Aorta (tissue), 5 donors: ENCODE data around the gene SGCA. TPM values are rescaled to one million over a fixed set of nuclear protein-coding genes. Genes with fewer than 3 reads are reported as not detected.

Experiments
- ATAC-seq: fragments of 200-7000 bp; cut with Tn5 transposase; one replicate; pipeline ENCODE4 v1.9.1; 2022; ENCODE audit warnings: moderate library complexity; ENCODE audit not compliant: low FRiP score
- DNase-seq, 2 donors: peaks; one replicate each; pipeline ENCODE4 v3.0.0-alpha.2; 2020
- H3K27ac ChIP-seq, 2 donors: one replicate each; pipeline ENCODE4 v1.5.1; 2013; ENCODE audit warnings: low read length in 2 of 2, mild to moderate bottlenecking in 2 of 2, moderate library complexity in 2 of 2, control low read depth in 1 of 2, inconsistent platforms in 1 of 2, low read depth in 1 of 2
- H3K27me3 ChIP-seq, 2 donors: one replicate each; pipeline ENCODE4 v1.6.1; 2013; ENCODE audit warnings: control low read depth in 1 of 2, low read length in 1 of 2, mild to moderate bottlenecking in 1 of 2, moderate library complexity in 1 of 2; ENCODE audit not compliant: insufficient read depth in 2 of 2, control insufficient read depth in 1 of 2
- H3K36me3 ChIP-seq, 2 donors: one replicate each; pipeline ENCODE4 v1.6.1; 2013; ENCODE audit warnings: control low read depth in 1 of 2, low read length in 1 of 2, mild to moderate bottlenecking in 1 of 2; ENCODE audit not compliant: insufficient read depth in 2 of 2, control insufficient read depth in 1 of 2
- H3K4me1 ChIP-seq, 2 donors: one replicate each; pipeline ENCODE4 v1.6.1; 2013; ENCODE audit warnings: low read length in 2 of 2, control low read depth in 1 of 2, mild to moderate bottlenecking in 1 of 2, moderate library complexity in 1 of 2; ENCODE audit not compliant: insufficient read depth in 2 of 2, control insufficient read depth in 1 of 2
- H3K4me3 ChIP-seq, 2 donors: one replicate each; pipeline ENCODE4 v1.5.1; 2013; ENCODE audit warnings: low read length in 2 of 2, control low read depth in 1 of 2, mild to moderate bottlenecking in 1 of 2
- H3K9me3 ChIP-seq: one replicate; pipeline ENCODE4 v1.6.1; 2013; ENCODE audit warnings: mild to moderate bottlenecking, low read length; ENCODE audit not compliant: control insufficient read depth
- WGBS, 2 donors: extraction: QIAGEN DNeasy Blood & Tissue Kit; methylation state at CpG; one replicate each; pipeline ENCODE4 v1.1.7; 2013; 5-methylcytosine and 5-hydroxymethylcytosine counted together
- intact Hi-C, 2 donors: fragments of 100-400 bp; cut with DNase I; formaldehyde crosslinking; loops; one replicate each; pipeline versions ENCODE4 v1.14.2 to v1.15.0; 2022
- polyA plus RNA-seq, 2 donors: library from polyadenylated mRNA; stranded (reverse); fragments of 200-250 nt; gene quantifications; one replicate each; pipeline ENCODE4 v1.2.3, GENCODE V29; 2013
- total RNA-seq, 2 donors: library from RNA; stranded (reverse); fragmentation: NEBNext Ultra II Directional; extraction: Animal tissue kit (Norgen Biotek cat#: 25700); gene quantifications; one replicate each; pipeline ENCODE4 v1.2.1, GENCODE V29; 2021
- donor health status: healthy with polysubstance abuse.
- donor health status: Bipolar disorder and iron deficiency.
- donor health status: DM: no; HTN: no; CAD: no.
- donor health status: DM: no; HTN: no; CAD: no.
- donor health status: DM: yes; HTN: yes; CAD: no.

SGCA gene
- total and polyA plus RNA-seq, 4 donors = 86.4 to 198 (median 92.2) TPM

DNA sequence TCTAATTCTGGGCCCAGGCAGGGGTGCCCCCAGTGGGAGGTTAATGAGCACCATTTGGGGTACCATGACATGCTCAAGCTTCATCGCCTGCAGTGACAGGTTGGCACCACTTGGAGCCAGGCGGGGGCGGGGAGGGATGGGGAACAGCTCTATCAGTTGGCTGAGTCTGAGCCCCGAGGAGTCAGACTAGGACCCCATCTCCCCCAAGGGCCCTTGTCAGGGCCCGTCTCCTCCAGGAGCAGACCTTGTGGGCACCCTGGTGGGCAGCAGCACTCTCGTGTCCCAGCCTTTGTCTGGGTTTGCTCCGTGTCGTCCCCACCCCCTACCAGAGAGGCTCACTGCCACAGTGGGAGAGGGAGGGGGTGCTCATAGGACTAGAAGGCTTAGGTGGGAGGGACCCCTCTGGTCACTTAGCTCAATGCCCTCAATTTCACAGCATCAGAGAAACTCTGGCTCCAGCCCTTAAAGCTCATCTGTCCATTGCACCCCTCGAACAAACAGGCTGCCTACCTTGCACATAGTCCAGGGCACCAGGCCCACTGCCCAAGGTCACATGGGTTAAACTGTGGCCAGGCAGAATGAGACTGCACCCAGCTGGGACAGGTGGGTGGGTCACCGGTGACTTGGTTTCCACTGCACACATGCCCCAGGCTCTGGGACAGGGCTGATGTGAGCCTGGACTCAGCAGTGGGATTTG lies 19.4 kb upstream of the SGCA start:
- Histone ChIP-seq H3K27me3 (no peaks in the 10 kb centered on the region), H3K4me3 (no peak overlapping the region), H3K9me3 (no peaks in the 10 kb centered on the region), H3K27ac (peak overlapping the region in 1 of 2 donors; percentile 66), H3K4me1 (peaks cover 0 to 3% of the 10 kb centered on the region in 2 donors), H3K36me3 (no peaks in the 10 kb centered on the region)
- ATAC-seq (no peak), DNase-seq (no peak)
- 45 to 49% methylated on average over 10 of the region's 10 CpGs for WGBS, 2 donors
- intact Hi-C loops = loop anchor here in 1 of 2 donors (5.0 to 10.0 kb wide), 2 partner anchors 48 to 49 kb away; partner anchors contain the start of gene PDK2

DNA sequence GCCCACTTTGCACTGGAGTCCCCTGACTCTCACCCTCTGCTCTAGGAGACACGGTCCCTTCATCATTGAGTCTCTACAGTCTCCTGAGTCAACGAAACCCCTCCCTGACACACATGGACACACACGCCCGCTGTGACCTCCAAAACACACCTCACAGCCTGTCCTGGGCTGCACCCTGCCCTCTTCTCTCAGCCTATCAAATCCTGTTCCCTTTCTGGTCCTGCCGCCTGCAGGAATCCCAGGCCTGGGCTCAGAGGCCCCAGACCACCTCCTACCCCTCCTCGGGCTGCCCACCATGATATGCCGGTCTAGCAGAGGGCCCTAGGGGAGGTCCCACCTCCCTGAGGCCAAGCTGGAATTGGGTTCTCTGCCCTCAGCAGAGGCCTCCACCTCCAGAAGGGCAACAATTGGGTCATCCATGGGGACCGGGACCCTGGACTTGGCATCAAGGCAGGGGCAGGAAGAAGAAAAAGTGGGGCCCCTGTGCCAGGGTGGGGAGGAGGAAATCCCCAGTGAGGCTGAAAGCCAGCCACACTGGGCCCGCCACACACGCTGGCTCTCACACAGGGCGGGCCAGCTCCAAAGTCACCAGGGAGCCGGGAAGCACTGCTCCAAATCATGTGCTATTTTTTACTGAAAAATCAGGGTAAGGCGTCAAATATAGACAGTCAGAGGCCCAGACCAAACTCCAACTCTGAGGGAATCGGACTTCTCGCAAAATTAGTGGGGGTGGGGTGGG lies 18.7 kb upstream of the SGCA start:
- intact Hi-C loops = loop anchor here in 1 of 2 donors (1.0 to 10.0 kb wide), 3 partner anchors 14 to 50 kb away; partner anchors contain the start of gene PDK2
- peak; percentile 52 for ATAC-seq

DNA sequence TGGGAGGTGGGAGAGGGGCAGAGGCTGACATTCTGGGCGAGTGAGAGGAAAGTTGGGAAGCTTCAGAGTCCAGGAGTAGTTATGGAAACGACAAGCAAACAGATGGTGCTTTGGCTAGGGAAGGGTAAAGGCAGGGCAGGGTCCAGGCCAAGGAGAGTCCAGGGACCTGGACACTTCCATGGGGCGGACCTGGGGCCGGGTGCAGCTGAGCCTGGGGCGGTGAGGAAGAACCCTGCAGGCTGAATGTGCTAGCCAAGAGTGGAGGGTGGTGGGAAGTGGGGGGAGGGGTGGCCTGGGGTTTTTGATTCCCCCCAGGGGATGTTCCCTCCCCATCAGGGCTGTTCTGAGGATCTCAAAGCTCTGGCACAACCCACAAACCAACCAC lies 18.0 kb upstream of the SGCA start:
- Histone ChIP-seq H3K4me3 (peak overlapping the region in 1 of 2 donors; percentile 75), H3K36me3 (no peaks in the 10 kb centered on the region), H3K27me3 (no peaks in the 10 kb centered on the region), H3K4me1 (peaks cover 0 to 3% of the 10 kb centered on the region in 2 donors), H3K27ac (peak overlapping the region; percentile 39 to 74), H3K9me3 (no peaks in the 10 kb centered on the region)
- WGBS, 2 donors = 0 to 2% methylated on average over 5 of the region's 5 CpGs
- DNase-seq (peak in 1 of 2 donors; percentile 69), ATAC-seq (peak; percentile 12)
- intact Hi-C loops = loop anchor here in 1 of 2 donors (1.0 to 10.0 kb wide), 3 partner anchors 15 to 51 kb away; partner anchors contain the start of gene PDK2

More for the DNA sequence above, 18.7 kb upstream of the SGCA start:
- Histone ChIP-seq H3K36me3 (no peaks in the 10 kb centered on the region), H3K27me3 (no peaks in the 10 kb centered on the region), H3K4me3 (no peak overlapping the region), H3K9me3 (no peaks in the 10 kb centered on the region), H3K27ac (peak overlapping the region; percentile 39 to 74), H3K4me1 (peaks cover 0 to 3% of the 10 kb centered on the region in 2 donors)
- 7 to 9% methylated on average over 15 of the region's 15 CpGs for WGBS, 2 donors
- peak in 1 of 2 donors; percentile 72 for DNase-seq

DNA sequence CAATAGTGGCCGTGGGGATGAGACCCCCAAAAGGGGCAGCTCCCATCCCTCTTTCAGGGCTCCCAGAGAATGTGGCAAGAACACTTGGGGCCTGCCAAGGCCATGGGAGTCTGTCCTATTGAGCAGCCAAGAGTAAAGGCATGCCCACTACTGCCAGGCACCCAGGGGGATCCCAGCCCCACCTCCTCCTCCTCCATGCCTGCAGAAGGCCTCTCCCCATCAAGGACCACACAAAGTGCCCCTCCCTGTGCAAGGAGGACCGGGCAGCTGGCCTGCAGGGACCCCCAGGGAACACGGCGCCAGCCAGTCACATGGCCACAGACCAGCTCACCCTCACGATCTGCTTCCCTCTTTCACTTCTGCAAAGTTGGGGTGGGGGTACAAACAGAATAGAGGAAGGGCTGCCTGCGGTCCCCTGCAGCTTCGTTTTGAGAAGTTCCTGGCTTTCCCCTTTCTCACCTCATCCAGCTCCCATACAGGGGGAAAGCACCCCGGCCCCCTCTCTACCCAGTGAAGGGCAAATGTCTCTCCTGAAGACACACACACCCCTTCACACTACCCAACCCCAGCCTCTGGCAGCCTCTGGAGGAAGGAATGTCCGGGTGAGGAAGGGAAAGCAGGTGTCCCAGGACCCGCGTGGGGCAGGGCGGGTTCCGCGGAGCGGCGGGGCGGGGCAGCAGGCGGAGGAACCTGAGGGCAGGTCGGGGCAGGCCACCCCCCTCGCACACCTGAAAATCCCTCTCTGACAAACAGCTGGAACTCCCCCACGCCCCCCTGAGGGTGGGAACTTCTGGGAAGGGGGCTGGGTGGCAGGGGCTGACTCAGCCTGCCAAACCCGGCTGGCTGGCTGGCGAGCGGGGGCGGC lies 17.3 kb upstream of the SGCA start:
- 1% methylated on average over 20 to 25 of the region's 25 CpGs for WGBS, 2 donors
- ATAC-seq (peak; percentile 6), DNase-seq (peak; percentile 83 to 91)
- Histone ChIP-seq H3K4me1 (peaks cover 0 to 3% of the 10 kb centered on the region in 2 donors), H3K36me3 (no peaks in the 10 kb centered on the region), H3K27ac (peak overlapping the region in 1 of 2 donors; percentile 50), H3K27me3 (no peaks in the 10 kb centered on the region), H3K9me3 (no peaks in the 10 kb centered on the region), H3K4me3 (peak overlapping the region; percentile 75 to 80)
- intact Hi-C loops = loop anchor here in 1 of 2 donors (5.0 to 10.0 kb wide), 2 partner anchors 46 to 51 kb away; partner anchors contain the start of gene PDK2

DNA sequence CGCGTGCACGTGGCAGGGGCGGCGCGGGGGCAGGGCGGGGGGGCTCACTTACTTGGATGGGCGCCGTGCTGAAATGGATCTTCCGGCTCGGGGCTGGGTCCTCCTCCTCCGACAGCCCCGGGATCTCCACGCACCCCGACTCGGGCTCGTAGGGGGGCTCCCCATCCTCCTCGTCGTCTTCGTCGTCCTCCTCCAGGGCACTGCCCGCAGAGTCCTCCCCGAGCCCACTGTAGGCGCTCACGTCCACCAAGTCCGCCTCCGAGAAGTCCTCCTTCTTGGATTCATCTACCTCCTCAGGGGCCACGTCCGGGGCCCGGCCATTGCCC lies 16.8 kb upstream of the SGCA start:
- WGBS, 2 donors = 0% methylated on average over 19 to 30 of the region's 30 CpGs
- ATAC-seq = no peak
- Histone ChIP-seq H3K27me3 (no peaks in the 10 kb centered on the region), H3K9me3 (no peaks in the 10 kb centered on the region), H3K4me3 (peak overlapping the region; percentile 75 to 80), H3K4me1 (peaks cover 0 to 3% of the 10 kb centered on the region in 2 donors), H3K27ac (peak overlapping the region; percentile 78 to 83), H3K36me3 (no peaks in the 10 kb centered on the region)
- intact Hi-C loops = loop anchor here in 1 of 2 donors (5.0 to 10.0 kb wide), 2 partner anchors 46 to 52 kb away; partner anchors contain the start of gene PDK2
- DNase-seq = no peak

DNA sequence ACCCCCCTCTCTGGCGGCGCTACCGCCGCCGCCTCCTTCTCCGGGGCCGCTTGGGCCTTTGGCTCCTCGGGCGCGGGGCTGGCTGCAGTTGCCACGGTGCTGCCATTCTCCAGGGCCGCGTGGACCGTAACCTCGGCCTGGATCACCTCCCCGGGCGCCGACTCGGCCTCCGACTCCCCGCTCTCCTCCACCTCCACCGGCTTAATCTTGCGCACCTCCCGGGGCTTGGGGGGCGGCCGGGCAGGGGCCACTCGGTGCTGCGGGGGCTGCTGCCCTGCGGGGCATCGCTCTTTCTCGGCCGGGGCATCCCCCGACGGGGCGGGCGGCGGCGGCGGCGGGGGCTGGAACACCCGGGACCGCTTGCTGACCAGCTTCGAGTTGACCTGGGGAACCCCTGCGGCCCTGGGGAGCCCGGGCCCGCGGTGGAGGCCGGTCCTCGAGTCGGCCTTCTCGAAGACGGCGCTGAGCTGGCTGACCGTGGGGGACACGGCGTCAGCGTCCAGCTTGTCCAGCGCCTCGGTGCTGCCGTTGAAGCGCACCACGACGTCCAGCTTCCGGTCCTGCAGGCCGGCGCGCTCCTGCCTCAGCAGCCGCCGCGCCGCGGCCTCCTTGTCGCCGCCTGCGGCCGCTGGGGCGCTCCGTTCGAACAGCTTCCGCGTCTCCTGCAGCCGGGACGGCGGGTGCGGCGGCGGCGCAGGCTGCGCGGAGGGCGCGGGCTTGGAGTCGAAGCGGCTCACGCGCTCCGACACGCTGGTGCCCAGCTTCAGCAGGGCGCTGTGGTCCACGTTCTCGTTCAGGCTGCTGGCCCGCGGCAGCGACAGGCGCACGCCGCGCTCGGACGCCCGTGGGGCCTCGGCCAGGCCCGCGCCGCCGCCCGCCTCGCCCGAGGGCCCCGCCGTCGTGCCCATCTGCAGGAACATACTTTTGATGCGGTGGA lies 16.1 kb upstream of the SGCA start:
- no peak for ATAC-seq
- H3K27me3 ChIP-seq = no peaks in the 10 kb centered on the region
- H3K4me3 ChIP-seq = peak overlapping the region; percentile 75 to 80
- H3K27ac ChIP-seq = peak overlapping the region; percentile 78 to 83
- H3K9me3 ChIP-seq = no peaks in the 10 kb centered on the region
- 0% methylated on average over 99 to 123 of the region's 123 CpGs for WGBS, 2 donors
- intact Hi-C loops = loop anchor here in 1 of 2 donors (5.0 to 10.0 kb wide), 2 partner anchors 45 to 52 kb away; partner anchors contain the start of gene PDK2
- H3K36me3 ChIP-seq = no peaks in the 10 kb centered on the region
- DNase-seq = peak; percentile 77 to 87
- H3K4me1 ChIP-seq = peaks cover 3% of the 10 kb centered on the region in 2 donors

DNA sequence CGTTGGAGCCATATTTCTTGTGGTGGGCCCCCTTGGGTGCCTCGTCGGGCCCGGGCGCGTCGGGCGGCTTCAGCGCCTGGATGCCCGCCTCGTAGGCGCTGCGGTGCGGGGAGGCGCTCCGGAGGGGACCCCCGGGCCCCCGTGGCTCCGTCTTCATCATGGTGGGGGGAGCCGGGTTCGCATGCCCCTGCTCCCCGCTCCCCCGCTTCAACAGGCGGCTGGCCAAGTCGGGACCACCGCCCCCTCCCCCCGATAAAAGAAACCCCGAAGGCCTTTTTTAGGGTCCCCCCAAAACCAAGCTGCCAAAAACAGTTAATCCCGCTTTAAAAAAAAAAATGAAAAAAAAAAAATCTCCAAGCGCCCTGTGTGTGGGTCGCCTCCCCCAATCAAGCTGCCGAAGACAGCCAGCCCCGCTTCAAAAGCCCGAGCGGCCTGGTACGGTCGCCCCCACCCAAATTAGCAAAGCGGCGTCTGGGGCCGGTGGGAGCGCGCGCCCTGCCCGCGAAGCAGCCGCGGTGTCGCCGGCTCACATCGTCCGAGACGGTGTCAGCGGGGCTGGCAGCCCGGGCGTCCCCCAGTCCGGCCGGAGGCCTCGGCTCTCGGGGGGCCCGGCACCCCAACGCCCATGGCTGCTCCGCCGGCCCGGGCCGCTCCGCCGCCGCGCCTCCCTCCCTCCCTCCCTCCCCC lies 15.3 kb upstream of the SGCA start, which contains the start of gene PPP1R9B:
PPP1R9B (minus strand) TSS at position 324 of the 687 bp plus-strand sequence; CDS start at position 160, 164 bp downstream.
- intact Hi-C loops = no loop called here
- Histone ChIP-seq H3K4me3 (peak within 1 kb of the TSS; percentile 75 to 80), H3K36me3 (no peaks in the 10 kb centered on the region), H3K4me1 (peaks cover 3 to 6% of the 10 kb centered on the region in 2 donors), H3K27me3 (no peaks in the 10 kb centered on the region), H3K9me3 (no peaks in the 10 kb centered on the region), H3K27ac (peak within 1 kb of the TSS; percentile 78 to 83)
- 0% methylated on average over 55 to 69 of the region's 69 CpGs for WGBS, 2 donors
- ATAC-seq (no peak), DNase-seq (no peak)
